Stomach (tissue), 9 donors: ENCODE data around the gene SRPK3. TPM values are rescaled to one million over a fixed set of nuclear protein-coding genes. Genes with fewer than 3 reads are reported as not detected.

Source experiments
- DNase-seq, 2 donors: peaks; one replicate each; pipeline versions ENCODE4 v3.0.0 to v3.0.0-alpha.2; 2013 to 2019
- H3K27ac ChIP-seq, 5 donors: fragments of 200-600 bp in 4 of 5; sonication (generic) in 4 of 5; one replicate each; pipeline ENCODE4 v1.5.1; 2013 to 2019; ENCODE audit warnings: mild to moderate bottlenecking in 1 of 5, moderate library complexity in 1 of 5
- H3K27me3 ChIP-seq, 3 donors: fragments of 200-600 bp; sonication (generic); one replicate each; pipeline ENCODE4 v1.5.1; 2017 to 2019; ENCODE audit warnings: mixed run types in 1 of 3
- H3K36me3 ChIP-seq, 4 donors: fragments of 200-600 bp; sonication (generic); 1 replicate in 3 of 4; 2 replicates in 1 of 4; pipeline ENCODE4 v1.5.1; 2016 to 2019
- H3K4me1 ChIP-seq, 4 donors: fragments of 200-600 bp; sonication (generic); one replicate each; pipeline ENCODE4 v1.5.1; 2016 to 2019
- H3K4me3 ChIP-seq, 4 donors: fragments of 200-600 bp; sonication (generic) in 3 of 4; one replicate each; pipeline ENCODE4 v1.5.1; 2016 to 2019; ENCODE audit warnings: mild to moderate bottlenecking in 1 of 4
- H3K9me3 ChIP-seq, 4 donors: fragments of 200-600 bp; sonication (generic); one replicate each; pipeline ENCODE4 v1.5.1; 2016 to 2019
- EP300 ChIP-seq: sonication (generic); formaldehyde crosslinking; IDR thresholded peaks from one replicate; pipeline ENCODE4 v1.6.1; 2017; ENCODE audit warnings: antibody characterized with exemption
- POLR2A ChIP-seq, 4 donors: fragments of 450-650 bp; IDR thresholded peaks; one replicate each; pipeline ENCODE4 v1.6.1; 2016; ENCODE audit warnings: antibody characterized with exemption in 4 of 4, control low read depth in 2 of 4, mild to moderate bottlenecking in 1 of 4, moderate library complexity in 1 of 4
- POLR2AphosphoS5 ChIP-seq, 3 donors: sonication (generic); formaldehyde crosslinking; IDR thresholded peaks; one replicate each; pipeline ENCODE4 v1.6.1; 2016; ENCODE audit warnings: antibody characterized with exemption in 3 of 3
- WGBS, 5 donors: extraction: QIAGEN DNeasy Blood & Tissue Kit in 3 of 5; methylation state at CpG; one replicate each; pipeline versions ENCODE4 v1.1.5 to v1.1.7; 2013 to 2018; 5-methylcytosine and 5-hydroxymethylcytosine counted together
- intact Hi-C: fragments of 100-400 bp; cut with DNase I; formaldehyde crosslinking; loops from one replicate; pipeline ENCODE4 v1.15.1; 2023; ENCODE audit warnings: low total_unique reads
- polyA plus RNA-seq, 3 donors: library from polyadenylated mRNA; stranded (reverse); fragments of 200-250 nt; gene quantifications; one replicate each; pipeline ENCODE4 v1.2.3, GENCODE V29; 2013
- total RNA-seq, 5 donors: library from RNA; depleted of rRNA; stranded (reverse); fragments of >200 nt; gene quantifications; one replicate each; pipeline versions ENCODE4 v1.1.0 to v1.2.3, GENCODE V29; 2014 to 2016
- TF ChIP-seq, protein P1 (sequence below), 7 experiments: fragments of 450-650 bp in 4 of 7; fragments of 200-600 bp in 3 of 7; sonication (generic) in 3 of 7; IDR thresholded peaks; one replicate each; pipeline ENCODE4 v1.5.1; 2016 to 2019; ENCODE audit warnings: antibody characterized with exemption in 7 of 7, control low read depth in 2 of 7, mild to moderate bottlenecking in 1 of 7
- donor health status: healthy with polysubstance abuse.
- donor health status: Bipolar disorder and iron deficiency.
- donor health status: healthy.

Gene SRPK3
- total and polyA plus RNA-seq, 8 donors: 0.35 to 3.6 (median 1.3) TPM; not detected in 2

DNA sequence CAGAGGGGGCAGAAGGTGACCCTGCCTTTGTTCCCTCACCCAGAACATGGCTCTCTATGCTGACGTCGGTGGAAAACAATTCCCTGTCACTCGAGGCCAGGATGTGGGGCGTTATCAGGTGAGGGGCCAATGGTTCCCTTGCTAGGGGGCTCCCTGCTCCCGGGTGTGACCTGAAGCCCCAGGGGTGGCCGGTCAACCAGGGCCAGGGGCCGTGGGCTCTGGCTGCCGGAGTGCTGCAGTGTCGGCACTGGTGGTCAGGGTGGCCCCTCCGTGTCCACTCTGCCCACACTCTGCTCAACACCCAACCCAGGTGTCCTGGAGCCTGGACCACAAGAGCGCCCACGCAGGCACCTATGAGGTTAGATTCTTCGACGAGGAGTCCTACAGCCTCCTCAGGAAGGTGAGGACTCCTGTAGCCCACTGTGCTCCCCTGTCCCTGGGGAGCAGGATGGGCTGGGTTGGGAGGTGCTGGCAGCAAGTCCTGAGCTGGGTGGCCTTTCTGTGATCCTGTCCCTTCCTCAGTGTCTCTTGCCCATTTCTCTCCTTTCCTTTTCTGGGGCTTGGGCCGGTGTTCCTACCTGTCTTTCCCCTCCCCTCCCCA lies 16.7 kb downstream of the SRPK3 start:
- no peak for DNase-seq
- WGBS, 5 donors: 85 to 90% (median 88%) methylated on average over 7 to 15 of the region's 15 CpGs
- Histone ChIP-seq H3K36me3 (peaks cover 4 to 33% (median 28%) of the 10 kb centered on the region in 4 donors), H3K4me3 (no peak overlapping the region), H3K27ac (no peak overlapping the region), H3K9me3 (peaks cover 0 to 50% (median 19%) of the 10 kb centered on the region in 4 donors), H3K27me3 (no peaks in the 10 kb centered on the region), H3K4me1 (peaks cover 18 to 31% (median 26%) of the 10 kb centered on the region in 4 donors)
- TF ChIP-seq EP300 (no peak), POLR2A (IDR thresholded peaks at IDR 0.05) (no peak), POLR2AphosphoS5 (IDR thresholded peaks at IDR 0.05) (no peak)
- TF ChIP-seq, protein P1, sequence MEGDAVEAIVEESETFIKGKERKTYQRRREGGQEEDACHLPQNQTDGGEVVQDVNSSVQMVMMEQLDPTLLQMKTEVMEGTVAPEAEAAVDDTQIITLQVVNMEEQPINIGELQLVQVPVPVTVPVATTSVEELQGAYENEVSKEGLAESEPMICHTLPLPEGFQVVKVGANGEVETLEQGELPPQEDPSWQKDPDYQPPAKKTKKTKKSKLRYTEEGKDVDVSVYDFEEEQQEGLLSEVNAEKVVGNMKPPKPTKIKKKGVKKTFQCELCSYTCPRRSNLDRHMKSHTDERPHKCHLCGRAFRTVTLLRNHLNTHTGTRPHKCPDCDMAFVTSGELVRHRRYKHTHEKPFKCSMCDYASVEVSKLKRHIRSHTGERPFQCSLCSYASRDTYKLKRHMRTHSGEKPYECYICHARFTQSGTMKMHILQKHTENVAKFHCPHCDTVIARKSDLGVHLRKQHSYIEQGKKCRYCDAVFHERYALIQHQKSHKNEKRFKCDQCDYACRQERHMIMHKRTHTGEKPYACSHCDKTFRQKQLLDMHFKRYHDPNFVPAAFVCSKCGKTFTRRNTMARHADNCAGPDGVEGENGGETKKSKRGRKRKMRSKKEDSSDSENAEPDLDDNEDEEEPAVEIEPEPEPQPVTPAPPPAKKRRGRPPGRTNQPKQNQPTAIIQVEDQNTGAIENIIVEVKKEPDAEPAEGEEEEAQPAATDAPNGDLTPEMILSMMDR (IDR thresholded peaks at IDR 0.05): no peak
- intact Hi-C loops: no loop called here

DNA sequence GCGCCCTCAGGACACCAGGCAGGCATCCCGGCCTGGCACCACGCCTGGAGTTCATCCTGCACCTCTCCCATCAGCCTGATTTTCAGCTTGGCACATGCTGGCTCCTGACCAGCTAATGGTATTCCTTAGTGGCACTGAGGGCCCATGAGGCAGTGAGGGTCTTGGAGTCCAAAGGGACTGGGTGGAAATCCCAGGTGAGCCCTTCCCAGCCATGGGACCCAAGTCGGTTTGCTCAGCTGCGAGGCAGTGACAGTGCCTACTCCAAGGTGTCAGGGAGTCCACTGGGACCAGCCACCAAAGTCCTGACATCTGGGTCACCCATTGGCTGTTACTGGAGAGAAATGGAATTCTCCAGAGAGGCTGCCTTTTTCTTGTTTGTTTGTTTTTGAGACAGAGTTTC lies 18.5 kb downstream of the SRPK3 start:
- peaks cover 4 to 37% (median 29%) of the 10 kb centered on the region in 4 donors for H3K36me3 ChIP-seq
- TF ChIP-seq EP300 (no peak), POLR2A (IDR thresholded peaks at IDR 0.05) (no peak), POLR2AphosphoS5 (IDR thresholded peaks at IDR 0.05) (no peak)
- TF ChIP-seq, protein P1 (IDR thresholded peaks at IDR 0.05): no peak
- peaks cover 0 to 45% (median 18%) of the 10 kb centered on the region in 4 donors for H3K9me3 ChIP-seq
- no peak overlapping the region for H3K27ac ChIP-seq
- no peaks in the 10 kb centered on the region for H3K27me3 ChIP-seq
- H3K4me3 ChIP-seq: no peak overlapping the region
- DNase-seq: no peak
- 91 to 100% (median 93%) methylated on average over 2 to 5 of the region's 5 CpGs for WGBS, 5 donors
- H3K4me1 ChIP-seq: peaks cover 12 to 21% (median 16%) of the 10 kb centered on the region in 4 donors
- intact Hi-C loops: no loop called here

DNA sequence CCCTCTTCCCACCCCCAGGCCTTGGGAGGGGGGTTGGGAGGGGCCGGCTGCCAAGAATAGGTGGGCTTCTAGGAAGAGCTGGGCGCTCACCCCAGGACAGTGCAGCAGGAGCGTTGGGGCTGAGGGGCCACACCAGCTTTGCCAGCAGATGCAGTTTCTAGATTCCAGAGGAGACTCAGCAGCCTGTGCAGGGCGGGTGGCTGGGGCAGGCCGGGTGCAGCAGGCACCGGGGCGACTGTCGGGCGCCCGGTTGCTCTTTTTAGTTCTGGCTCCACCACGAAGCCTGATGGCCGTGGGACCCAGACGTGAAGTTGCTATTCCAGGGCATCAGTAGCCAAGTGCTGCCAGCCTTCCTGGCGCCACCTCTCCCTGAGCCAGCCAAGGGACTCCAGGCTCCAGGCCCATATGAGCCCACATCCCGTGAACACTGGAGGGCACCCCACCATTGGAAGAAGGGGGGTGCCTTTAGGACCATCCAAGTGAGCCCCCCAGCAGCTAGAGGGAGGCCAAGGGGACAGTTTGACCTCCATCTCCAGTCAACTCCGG lies 19.4 kb downstream of the SRPK3 start:
- WGBS, 5 donors: 61 to 86% (median 78%) methylated on average over 7 to 16 of the region's 16 CpGs

DNA sequence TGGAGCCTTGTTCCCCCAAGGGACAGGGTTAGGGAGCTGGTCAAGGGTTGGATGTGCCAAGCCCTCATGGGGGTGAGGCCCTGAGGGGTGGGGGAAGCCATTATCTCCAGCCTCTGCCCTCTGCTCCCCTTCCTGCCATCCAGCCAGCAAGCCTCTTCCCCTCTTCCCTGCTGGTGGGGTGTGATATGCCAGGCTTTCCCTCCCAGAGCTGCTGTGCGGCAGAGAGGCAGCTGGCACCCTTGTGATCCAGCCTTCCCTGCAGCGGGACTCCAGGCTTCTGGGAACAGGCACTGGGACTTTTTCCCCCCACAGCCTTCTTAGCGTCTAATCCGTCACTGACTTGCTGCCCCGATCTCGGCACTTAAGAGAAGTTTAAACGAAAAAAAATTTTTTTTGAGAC lies 19.9 kb downstream of the SRPK3 start:
- intact Hi-C loops: no loop called here
- no peak overlapping the region for H3K27ac ChIP-seq
- WGBS, 5 donors: 74 to 86% (median 79%) methylated on average over 7 of the region's 7 CpGs
- H3K4me3 ChIP-seq: no peak overlapping the region
- DNase-seq: no peak
- peaks cover 0 to 31% (median 11%) of the 10 kb centered on the region in 4 donors for H3K9me3 ChIP-seq
- H3K36me3 ChIP-seq: peaks cover 4 to 37% (median 29%) of the 10 kb centered on the region in 4 donors
- TF ChIP-seq, protein P1 (IDR thresholded peaks at IDR 0.05): no peak
- no peak for TF ChIP-seq POLR2AphosphoS5 (IDR thresholded peaks at IDR 0.05)
- H3K4me1 ChIP-seq: peaks cover 5 to 14% (median 10%) of the 10 kb centered on the region in 4 donors
- no peaks in the 10 kb centered on the region for H3K27me3 ChIP-seq

More for the DNA sequence above, 19.4 kb downstream of the SRPK3 start:
- intact Hi-C loops: no loop called here
- H3K4me1 ChIP-seq: peaks cover 10 to 19% (median 15%) of the 10 kb centered on the region in 4 donors
- no peak overlapping the region for H3K4me3 ChIP-seq
- no peak for DNase-seq
- H3K9me3 ChIP-seq: peaks cover 0 to 36% (median 13%) of the 10 kb centered on the region in 4 donors
- H3K27me3 ChIP-seq: no peaks in the 10 kb centered on the region
- no peak overlapping the region for H3K27ac ChIP-seq
- H3K36me3 ChIP-seq: peaks cover 4 to 37% (median 29%) of the 10 kb centered on the region in 4 donors
- TF ChIP-seq, protein P1 (IDR thresholded peaks at IDR 0.05): no peak
- no peak for TF ChIP-seq EP300
- no peak for TF ChIP-seq POLR2A (IDR thresholded peaks at IDR 0.05)
- TF ChIP-seq POLR2AphosphoS5 (IDR thresholded peaks at IDR 0.05): no peak
